HL-60 (cell line): ENCODE measurements around the gene PRKCE.

Experiments used
- CTCF ChIP-seq: IDR thresholded peaks from one replicate; pipeline ENCODE4 v1.5.1; 2011; ENCODE audit warnings: low read length, control low read depth, inconsistent platforms; ENCODE audit not compliant: insufficient read depth
- GABPA ChIP-seq: IDR thresholded peaks from 2 replicates; pipeline ENCODE4 v1.6.1; 2012; ENCODE audit warnings: low read depth
- POLR2AphosphoS5 ChIP-seq: IDR thresholded peaks from 2 replicates; pipeline ENCODE4 v1.6.1; 2012; ENCODE audit warnings: low read depth
- REST ChIP-seq: IDR thresholded peaks from 2 replicates; pipeline ENCODE4 v1.6.1; 2012; ENCODE audit warnings: low read depth; ENCODE audit not compliant: insufficient replicate concordance
- SPI1 ChIP-seq: IDR thresholded peaks from 2 replicates; pipeline ENCODE4 v1.6.1; 2012; ENCODE audit warnings: low read depth, mild to moderate bottlenecking, borderline replicate concordance

- TF ChIP-seq POLR2AphosphoS5 (no peak), REST (no peak), CTCF (no peak), SPI1 (no peak), GABPA (no peak)
These were observed 34.6 kb upstream of the PRKCE start for GRCh38 chr2:45616658-45617411.
